HAP-1 (cell line): ENCODE data around the gene EFCAB7.
A peak's percentile ranks its signal among the peaks of the same experiment; 100 is the strongest.

Experiments used
- DNase-seq, 2 experiments: peaks; one replicate each; pipeline ENCODE4 v3.0.0-alpha.2; 2016 to 2020; ENCODE audit warnings: low spot score in 2 of 2
- H3K27me3 ChIP-seq: fragments of 250-450 bp; sonication (Bioruptor Pico); 2 replicates; pipeline ENCODE4 v1.5.1; 2020; ENCODE audit warnings: low read depth, mild to moderate bottlenecking, moderate library complexity
- H3K36me3 ChIP-seq: fragments of 250-450 bp; sonication (Bioruptor Pico); replicated peaks from 2 replicates; pipeline ENCODE4 v1.5.1; 2020; ENCODE audit warnings: mild to moderate bottlenecking
- H3K4me1 ChIP-seq: fragments of 250-450 bp; sonication (Bioruptor Pico); 2 replicates; pipeline ENCODE4 v1.5.1; 2020; ENCODE audit warnings: mild to moderate bottlenecking
- H3K4me3 ChIP-seq: fragments of 250-450 bp; sonication (Bioruptor Pico); 2 replicates; pipeline ENCODE4 v1.5.1; 2020; ENCODE audit warnings: mild to moderate bottlenecking, moderate library complexity
- H3K9me3 ChIP-seq: fragments of 250-450 bp; sonication (Bioruptor Pico); 2 replicates; pipeline ENCODE4 v1.5.1; 2020; ENCODE audit warnings: mild to moderate bottlenecking, moderate library complexity
- in situ Hi-C: fragments of 300-500 bp; cut with MboI; formaldehyde crosslinking; loops from 3 replicates; pipeline ENCODE4 v1.14.3; 2020; ENCODE audit warnings: low sequenced_read_pairs, inconsistent platforms, mixed read lengths

The EFCAB7 gene

GRCh38 chr1:63601463-63601862 is 78.1 kb downstream of the EFCAB7 start:
- Histone ChIP-seq H3K4me1 (no peaks in the 10 kb centered on the region), H3K4me3 (no peak overlapping the region), H3K27me3 (no peaks in the 10 kb centered on the region), H3K36me3 (no peaks in the 10 kb centered on the region), H3K9me3 (no peaks in the 10 kb centered on the region)
- DNase-seq = no peak
- in situ Hi-C loops = no loop called here

- in situ Hi-C loops = no loop called here
- DNase-seq = no peak
- no peak overlapping the region for H3K4me3 ChIP-seq
Measured at GRCh38 chr1:63601912-63602311, 78.6 kb downstream of the EFCAB7 start.

GRCh38 chr1:63602629-63603028 is 79.3 kb downstream of the EFCAB7 start:
- H3K27me3 ChIP-seq = no peaks in the 10 kb centered on the region
- in situ Hi-C loops = no loop called here

More at GRCh38 chr1:63601912-63602311, 78.6 kb downstream of the EFCAB7 start:
- Histone ChIP-seq H3K36me3 (no peaks in the 10 kb centered on the region), H3K4me1 (no peaks in the 10 kb centered on the region), H3K9me3 (no peaks in the 10 kb centered on the region), H3K27me3 (no peaks in the 10 kb centered on the region)

GRCh38 chr1:63603810-63604209 is 80.5 kb downstream of the EFCAB7 start:
- no peaks in the 10 kb centered on the region for H3K27me3 ChIP-seq
- no peaks in the 10 kb centered on the region for H3K4me1 ChIP-seq
- H3K36me3 ChIP-seq = no peaks in the 10 kb centered on the region
- no peak overlapping the region for H3K4me3 ChIP-seq
- H3K9me3 ChIP-seq = no peaks in the 10 kb centered on the region
- DNase-seq = no peak
- in situ Hi-C loops = no loop called here

More at GRCh38 chr1:63602629-63603028, 79.3 kb downstream of the EFCAB7 start:
- no peak for DNase-seq
- Histone ChIP-seq H3K9me3 (no peaks in the 10 kb centered on the region), H3K4me1 (no peaks in the 10 kb centered on the region), H3K36me3 (no peaks in the 10 kb centered on the region), H3K4me3 (no peak overlapping the region)

GRCh38 chr1:63607322-63607721 is 84.0 kb downstream of the EFCAB7 start:
- no peak for DNase-seq

GRCh38 chr1:63611231-63611630 is 87.9 kb downstream of the EFCAB7 start:
- Histone ChIP-seq H3K4me3 (no peak overlapping the region), H3K36me3 (no peaks in the 10 kb centered on the region), H3K4me1 (no peaks in the 10 kb centered on the region), H3K27me3 (no peaks in the 10 kb centered on the region), H3K9me3 (no peaks in the 10 kb centered on the region)
- no peak for DNase-seq
- in situ Hi-C loops = loop anchor here (10.0 kb wide), 1 partner anchor 534 kb away; no protein-coding TSS in a partner anchor

More at GRCh38 chr1:63607322-63607721, 84.0 kb downstream of the EFCAB7 start:
- H3K4me3 ChIP-seq = no peak overlapping the region
- no peaks in the 10 kb centered on the region for H3K27me3 ChIP-seq
- no peaks in the 10 kb centered on the region for H3K4me1 ChIP-seq
- no peaks in the 10 kb centered on the region for H3K9me3 ChIP-seq
- H3K36me3 ChIP-seq = no peaks in the 10 kb centered on the region
- in situ Hi-C loops = no loop called here

GRCh38 chr1:63612564-63612963 is 89.2 kb downstream of the EFCAB7 start:
- H3K4me1 ChIP-seq = no peaks in the 10 kb centered on the region
- no peaks in the 10 kb centered on the region for H3K36me3 ChIP-seq
- DNase-seq = no peak
- no peak overlapping the region for H3K4me3 ChIP-seq
- in situ Hi-C loops = loop anchor here (10.0 kb wide), 1 partner anchor 532 kb away; no protein-coding TSS in a partner anchor
- no peaks in the 10 kb centered on the region for H3K9me3 ChIP-seq
- no peaks in the 10 kb centered on the region for H3K27me3 ChIP-seq

GRCh38 chr1:63612971-63613370 is 89.6 kb downstream of the EFCAB7 start:
- no peaks in the 10 kb centered on the region for H3K9me3 ChIP-seq
- H3K36me3 ChIP-seq = no peaks in the 10 kb centered on the region
- H3K27me3 ChIP-seq = no peaks in the 10 kb centered on the region
- in situ Hi-C loops = loop anchor here (10.0 kb wide), 1 partner anchor 532 kb away; no protein-coding TSS in a partner anchor
- DNase-seq = no peak
- no peak overlapping the region for H3K4me3 ChIP-seq
- no peaks in the 10 kb centered on the region for H3K4me1 ChIP-seq

GRCh38 chr1:63615768-63616420 is 92.6 kb downstream of the EFCAB7 start:
- no peaks in the 10 kb centered on the region for H3K27me3 ChIP-seq
- in situ Hi-C loops = loop anchor here (5.0 to 10.0 kb wide), 2 partner anchors 529 to 626 kb away; no protein-coding TSS in a partner anchor
- H3K36me3 ChIP-seq = no peaks in the 10 kb centered on the region
- H3K9me3 ChIP-seq = no peaks in the 10 kb centered on the region
- H3K4me3 ChIP-seq = no peak overlapping the region
- no peaks in the 10 kb centered on the region for H3K4me1 ChIP-seq
- peak; percentile 50 to 74 for DNase-seq

- DNase-seq = no peak
- in situ Hi-C loops = loop anchor here (5.0 to 10.0 kb wide), 2 partner anchors 527 to 625 kb away; no protein-coding TSS in a partner anchor
- no peaks in the 10 kb centered on the region for H3K4me1 ChIP-seq
- no peaks in the 10 kb centered on the region for H3K9me3 ChIP-seq
- H3K27me3 ChIP-seq = no peaks in the 10 kb centered on the region
- no peaks in the 10 kb centered on the region for H3K36me3 ChIP-seq
- H3K4me3 ChIP-seq = no peak overlapping the region
Measured at GRCh38 chr1:63617450-63617849, 94.1 kb downstream of the EFCAB7 start.

- Histone ChIP-seq H3K36me3 (no peaks in the 10 kb centered on the region), H3K4me3 (no peak overlapping the region), H3K4me1 (no peaks in the 10 kb centered on the region), H3K27me3 (no peaks in the 10 kb centered on the region), H3K9me3 (no peaks in the 10 kb centered on the region)
- in situ Hi-C loops = loop anchor here (5.0 to 10.0 kb wide), 2 partner anchors 527 to 624 kb away; no protein-coding TSS in a partner anchor
- no peak for DNase-seq
Measured at GRCh38 chr1:63618011-63618410, 94.7 kb downstream of the EFCAB7 start.

GRCh38 chr1:63619558-63619957 is 96.2 kb downstream of the EFCAB7 start:
- Histone ChIP-seq H3K36me3 (no peaks in the 10 kb centered on the region), H3K4me1 (peaks cover 7% of the 10 kb centered on the region; the same call in 1 of the 2 replicates), H3K9me3 (no peaks in the 10 kb centered on the region), H3K27me3 (no peaks in the 10 kb centered on the region), H3K4me3 (no peak overlapping the region)
- DNase-seq = no peak
- in situ Hi-C loops = loop anchor here (5.0 to 10.0 kb wide), 2 partner anchors 525 to 623 kb away; no protein-coding TSS in a partner anchor

- no peaks in the 10 kb centered on the region for H3K27me3 ChIP-seq
Measured at GRCh38 chr1:63620671-63621070, 97.3 kb downstream of the EFCAB7 start.

GRCh38 chr1:63621075-63621474 is 97.8 kb downstream of the EFCAB7 start:
- Histone ChIP-seq H3K27me3 (no peaks in the 10 kb centered on the region), H3K36me3 (no peaks in the 10 kb centered on the region), H3K4me3 (no peak overlapping the region), H3K9me3 (no peaks in the 10 kb centered on the region), H3K4me1 (peaks cover 7% of the 10 kb centered on the region; the same call in 1 of the 2 replicates)
- in situ Hi-C loops = no loop called here
- no peak for DNase-seq

More at GRCh38 chr1:63620671-63621070, 97.3 kb downstream of the EFCAB7 start:
- in situ Hi-C loops = no loop called here
- Histone ChIP-seq H3K9me3 (no peaks in the 10 kb centered on the region), H3K4me3 (no peak overlapping the region), H3K36me3 (no peaks in the 10 kb centered on the region), H3K4me1 (peaks cover 7% of the 10 kb centered on the region; the same call in 1 of the 2 replicates)
- no peak for DNase-seq
